G401.6 (cell line): ENCODE results near the gene VDAC2.

ENCODE experiments used
- FAIRE-seq: peaks from 2 replicates; lab custom pipeline; 2012; peaks lifted over from hg19 to GRCh38; lab: Jason Lieb, UNC

The VDAC2 gene

GRCh38 chr10:75230600-75231038 lies 20.0 kb downstream of the VDAC2 start:
- peak; percentile 92 for FAIRE-seq

- no peak for FAIRE-seq
Measured at GRCh38 chr10:75231672-75232581, 21.3 kb downstream of the VDAC2 start.

GRCh38 chr10:75233444-75234016 lies 22.9 kb downstream of the VDAC2 start:
- no peak for FAIRE-seq

GRCh38 chr10:75234017-75234682 lies 23.6 kb downstream of the VDAC2 start:
- FAIRE-seq = peak; percentile 84

- no peak for FAIRE-seq
Measured at GRCh38 chr10:75234683-75235374, 24.2 kb downstream of the VDAC2 start.

- FAIRE-seq = no peak
Measured at GRCh38 chr10:75235375-75236177, 25.0 kb downstream of the VDAC2 start, which contains the start of gene COMTD1. Gene COMTD1, minus strand, starts transcription at chr10:75235957. Its CDS starts 29 bp downstream, at chr10:75235928.

- no peak for FAIRE-seq
Measured at GRCh38 chr10:75236178-75236825, 25.7 kb downstream of the VDAC2 start.

GRCh38 chr10:75238182-75239095 lies 27.8 kb downstream of the VDAC2 start:
- FAIRE-seq = no peak

GRCh38 chr10:75239096-75239790 lies 28.6 kb downstream of the VDAC2 start:
- FAIRE-seq = no peak

GRCh38 chr10:75240329-75241076 lies 29.9 kb downstream of the VDAC2 start:
- FAIRE-seq = no peak

GRCh38 chr10:75243426-75243825 lies 32.8 kb downstream of the VDAC2 start:
- no peak for FAIRE-seq

GRCh38 chr10:75244487-75245353 lies 34.1 kb downstream of the VDAC2 start:
- no peak for FAIRE-seq

- FAIRE-seq = no peak
Measured at GRCh38 chr10:75245354-75246250, 35.0 kb downstream of the VDAC2 start.

GRCh38 chr10:75246506-75246905 lies 35.9 kb downstream of the VDAC2 start:
- no peak for FAIRE-seq

GRCh38 chr10:75247797-75248196 lies 37.2 kb downstream of the VDAC2 start:
- FAIRE-seq = no peak

GRCh38 chr10:75250934-75251333 lies 40.3 kb downstream of the VDAC2 start:
- no peak for FAIRE-seq
